ENCODE measurements around the gene IGF2BP2. TPM values are rescaled to one million over a fixed set of nuclear protein-coding genes. Genes with fewer than 3 reads are reported as not detected.

The IGF2BP2 gene
- total RNA-seq, 1 donor from 2014 or later: 201 TPM

DNA sequence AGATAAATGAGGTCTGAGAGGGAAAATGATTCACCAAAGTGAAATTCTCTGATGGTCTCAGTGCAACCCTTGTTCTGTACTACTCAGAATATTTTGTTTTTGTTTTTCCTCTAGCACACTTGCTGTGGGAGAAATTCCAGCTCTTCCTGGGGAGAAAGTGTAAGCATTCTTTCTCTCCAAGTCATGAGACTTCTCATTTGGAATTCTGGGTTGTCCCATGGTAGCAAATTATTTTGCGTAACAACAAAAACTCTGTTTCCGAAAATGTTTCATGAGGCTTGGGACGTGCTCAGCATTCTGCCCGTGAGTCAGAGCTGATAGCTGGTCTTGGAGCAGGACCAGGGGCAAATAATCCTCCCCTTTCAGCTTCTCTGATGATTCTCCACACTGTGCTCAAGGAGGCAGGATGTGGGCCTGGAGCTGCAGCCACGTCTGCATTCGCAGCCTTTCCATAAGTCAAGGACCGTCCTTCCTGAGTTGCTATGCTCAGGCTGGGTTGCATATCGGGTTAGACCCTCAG lies 168.5 kb downstream of the IGF2BP2 start:
- H3K4me1 Mint-ChIP-seq: no peaks in the 10 kb centered on the region
- H3K27ac Mint-ChIP-seq: no peak overlapping the region
- DNase-seq (ENCODE audit: low spot score in 2 of 2, unreplicated experiment in 2 of 2): no peak
- H3K36me3 Mint-ChIP-seq: peaks cover 46% of the 10 kb centered on the region
- TF ChIP-seq CTCF (IDR thresholded peaks at IDR 0.05; ENCODE audit: unreplicated experiment): no peak
- H3K27me3 Mint-ChIP-seq (ENCODE audit: low read depth): no peaks in the 10 kb centered on the region
- H3K9me3 Mint-ChIP-seq: no peaks in the 10 kb centered on the region
- H3K4me3 Mint-ChIP-seq: no peak overlapping the region

- no peak for TF ChIP-seq CTCF (IDR thresholded peaks at IDR 0.05; ENCODE audit: unreplicated experiment)
- Mint-ChIP-seq H3K27me3 (ENCODE audit: low read depth) (no peaks in the 10 kb centered on the region), H3K27ac (no peak overlapping the region), H3K36me3 (peaks cover 49% of the 10 kb centered on the region), H3K4me3 (no peak overlapping the region), H3K4me1 (no peaks in the 10 kb centered on the region), H3K9me3 (no peaks in the 10 kb centered on the region)
- no peak for DNase-seq (ENCODE audit: low spot score in 2 of 2, unreplicated experiment in 2 of 2)
Observed at GRCh38 chr3:185655426-185656320, 169.2 kb downstream of the IGF2BP2 start.

GRCh38 chr3:185654758-185655145 lies 170.1 kb downstream of the IGF2BP2 start:
- H3K27ac Mint-ChIP-seq: no peak overlapping the region
- H3K4me3 Mint-ChIP-seq: no peak overlapping the region
- no peaks in the 10 kb centered on the region for H3K9me3 Mint-ChIP-seq
- no peak for DNase-seq (ENCODE audit: low spot score in 2 of 2, unreplicated experiment in 2 of 2)
- no peak for TF ChIP-seq CTCF (IDR thresholded peaks at IDR 0.05; ENCODE audit: unreplicated experiment)
- H3K36me3 Mint-ChIP-seq: peaks cover 50% of the 10 kb centered on the region
- no peaks in the 10 kb centered on the region for H3K27me3 Mint-ChIP-seq (ENCODE audit: low read depth)
- no peaks in the 10 kb centered on the region for H3K4me1 Mint-ChIP-seq

DNA sequence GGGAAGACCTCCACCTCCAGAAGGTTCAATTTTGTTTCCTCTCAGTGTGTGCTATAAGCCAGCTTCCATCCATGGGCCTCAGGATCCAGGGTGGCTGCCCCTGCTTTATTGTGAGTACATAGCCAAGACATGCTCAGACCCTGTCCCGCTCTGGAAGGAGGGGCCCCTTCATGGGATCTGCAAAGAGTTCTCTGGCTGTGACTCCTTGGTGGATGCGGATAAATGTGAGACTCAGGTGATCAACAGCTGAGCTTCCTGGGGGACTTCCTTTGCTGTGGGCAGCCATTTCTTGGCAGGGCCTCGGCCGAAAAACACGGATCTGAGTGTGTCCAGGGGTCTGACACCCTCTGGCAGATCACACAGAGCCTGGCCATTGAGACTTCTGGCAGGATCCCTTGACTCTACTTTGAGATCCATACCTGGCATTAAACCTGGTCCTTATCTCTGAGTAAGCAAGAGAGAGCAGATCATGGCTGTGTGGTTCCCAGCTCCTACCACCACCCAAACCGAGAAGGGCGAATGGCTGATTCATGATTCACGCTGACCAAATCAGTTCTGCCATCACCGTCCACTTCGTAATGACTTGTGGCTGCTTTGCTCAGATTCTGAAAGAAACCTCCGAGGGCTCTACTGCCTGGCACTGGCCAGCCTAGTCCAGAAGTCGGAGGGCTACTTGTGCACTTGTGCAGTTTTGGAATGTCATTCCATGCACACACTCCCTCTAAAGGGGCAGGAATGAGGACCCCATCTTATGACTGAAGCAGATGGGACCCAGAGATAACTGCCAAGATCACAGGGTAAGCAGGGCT lies 170.7 kb downstream of the IGF2BP2 start:
- no peak for DNase-seq (ENCODE audit: low spot score in 2 of 2, unreplicated experiment in 2 of 2)
- Mint-ChIP-seq H3K36me3 (peaks cover 50% of the 10 kb centered on the region), H3K4me1 (no peaks in the 10 kb centered on the region)

DNA sequence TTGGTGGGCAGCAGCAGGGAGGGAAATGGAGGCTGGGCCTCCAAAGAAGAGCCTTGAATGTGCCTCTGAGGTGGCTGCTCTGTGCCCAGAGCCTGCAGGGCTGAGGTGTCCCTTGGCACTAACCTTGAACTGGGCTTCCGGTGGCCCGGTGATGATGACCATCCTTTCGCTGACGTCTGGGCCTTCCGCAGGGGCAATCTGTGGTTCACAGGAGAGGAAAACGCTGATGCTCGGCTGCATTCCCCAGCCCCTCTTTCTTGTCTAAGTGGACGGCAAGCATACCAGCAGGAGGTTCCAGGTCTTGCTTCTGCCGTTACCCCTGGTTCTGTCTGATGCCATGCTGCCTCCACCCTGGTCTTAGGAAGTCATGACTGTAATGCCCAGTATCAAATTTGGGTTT lies 172.9 kb downstream of the IGF2BP2 start:
- Mint-ChIP-seq H3K9me3 (no peaks in the 10 kb centered on the region), H3K36me3 (peaks cover 52% of the 10 kb centered on the region), H3K27ac (no peak overlapping the region), H3K27me3 (ENCODE audit: low read depth) (no peaks in the 10 kb centered on the region), H3K4me1 (no peaks in the 10 kb centered on the region), H3K4me3 (no peak overlapping the region)
- DNase-seq (ENCODE audit: low spot score in 2 of 2, unreplicated experiment in 2 of 2): no peak
- no peak for TF ChIP-seq CTCF (IDR thresholded peaks at IDR 0.05; ENCODE audit: unreplicated experiment)

More for the DNA sequence above, 170.7 kb downstream of the IGF2BP2 start:
- Mint-ChIP-seq H3K4me3 (no peak overlapping the region), H3K27ac (no peak overlapping the region), H3K9me3 (no peaks in the 10 kb centered on the region), H3K27me3 (ENCODE audit: low read depth) (no peaks in the 10 kb centered on the region)
- no peak for TF ChIP-seq CTCF (IDR thresholded peaks at IDR 0.05; ENCODE audit: unreplicated experiment)

Data from mesothelial cell of epicardium (in vitro differentiated cells).